GM19328 (cell line): ENCODE data around the gene HPDL.

Experiments
- ATAC-seq: cut with Tn5 transposase; IDR thresholded peaks from one replicate; pipeline ENCODE4 v1.9.1; 2021; ENCODE audit warnings: mild to moderate bottlenecking, moderate library complexity; ENCODE audit not compliant: unreplicated experiment

Gene HPDL

DNA sequence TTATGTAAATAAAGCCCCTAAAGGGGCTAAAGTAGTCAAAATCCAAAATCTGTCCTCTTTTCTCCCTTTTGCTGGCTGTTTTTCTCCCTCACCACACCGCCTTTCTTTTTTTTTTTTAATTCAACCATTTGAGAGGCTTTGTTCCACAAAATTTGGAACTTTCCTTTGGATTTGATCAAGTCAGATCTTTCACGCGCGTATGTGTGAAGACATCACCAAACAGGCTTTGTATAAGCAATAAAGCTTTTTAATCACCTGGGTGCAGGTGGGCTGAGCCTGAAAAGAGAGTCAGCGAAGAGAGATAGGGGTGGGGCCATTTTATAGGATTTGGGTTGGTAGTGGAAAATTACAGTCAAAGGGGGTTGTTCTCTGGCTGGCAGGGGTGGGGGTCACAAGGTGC is 5.3 kb upstream of the HPDL start:
- ATAC-seq: no peak

DNA sequence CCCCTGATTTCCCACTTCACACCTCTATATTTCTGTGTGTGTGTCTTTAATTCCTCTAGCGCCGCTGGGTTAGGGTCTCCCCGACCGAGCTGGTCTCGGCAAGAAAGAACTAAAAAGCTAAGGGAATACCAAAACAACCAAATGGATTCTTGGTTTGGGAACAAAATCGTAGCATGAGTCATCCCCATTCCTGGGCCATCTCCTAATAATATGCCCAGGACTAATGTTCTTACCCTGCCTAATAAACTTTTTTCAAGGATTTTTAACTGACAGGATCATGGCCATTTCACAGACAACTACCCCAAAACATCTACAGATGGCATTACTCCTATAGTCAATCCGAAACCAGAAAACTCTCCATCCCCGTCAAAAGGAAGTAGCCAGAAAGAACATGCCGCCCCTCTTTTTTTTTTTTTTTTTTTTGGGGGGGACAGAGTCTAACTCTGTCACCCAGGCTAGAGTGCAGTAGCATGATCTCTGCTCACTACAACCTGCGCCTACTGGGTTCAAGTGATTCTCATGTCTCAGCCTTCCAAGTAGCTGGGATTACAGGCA is 4.1 kb upstream of the HPDL start:
- ATAC-seq: no peak

DNA sequence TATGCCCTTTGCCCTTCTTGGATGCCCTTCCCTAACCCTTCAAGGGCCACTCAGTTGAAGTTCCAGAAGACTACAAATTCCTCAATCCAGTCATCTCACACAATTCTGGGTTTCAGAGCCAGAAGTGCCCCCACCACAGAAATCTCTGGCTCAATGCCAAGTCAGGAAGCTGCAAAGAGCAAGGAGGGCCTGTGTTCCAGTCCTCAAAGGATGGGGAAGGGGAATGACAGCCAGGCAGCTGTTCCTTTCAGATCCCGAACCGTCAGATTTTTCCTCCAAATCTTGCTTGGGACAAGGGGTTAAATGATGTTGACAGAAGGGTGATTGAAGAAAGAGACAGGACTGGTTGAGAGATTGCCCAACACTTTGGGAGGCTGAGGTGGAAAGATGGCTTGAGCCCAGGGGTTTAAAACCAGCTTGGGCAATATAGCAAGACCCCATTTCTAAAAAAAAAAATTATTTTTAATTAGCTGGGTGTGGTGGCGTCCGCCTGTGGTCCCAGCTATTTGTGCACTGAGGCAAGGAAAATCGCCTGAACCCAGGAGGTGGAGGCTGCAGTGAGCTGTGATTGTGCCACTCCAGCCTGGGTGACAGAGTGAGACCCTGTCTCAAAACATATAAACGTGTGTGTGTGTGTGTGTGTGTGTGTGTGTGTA is 716 bp upstream of the HPDL start:
- no peak for ATAC-seq

DNA sequence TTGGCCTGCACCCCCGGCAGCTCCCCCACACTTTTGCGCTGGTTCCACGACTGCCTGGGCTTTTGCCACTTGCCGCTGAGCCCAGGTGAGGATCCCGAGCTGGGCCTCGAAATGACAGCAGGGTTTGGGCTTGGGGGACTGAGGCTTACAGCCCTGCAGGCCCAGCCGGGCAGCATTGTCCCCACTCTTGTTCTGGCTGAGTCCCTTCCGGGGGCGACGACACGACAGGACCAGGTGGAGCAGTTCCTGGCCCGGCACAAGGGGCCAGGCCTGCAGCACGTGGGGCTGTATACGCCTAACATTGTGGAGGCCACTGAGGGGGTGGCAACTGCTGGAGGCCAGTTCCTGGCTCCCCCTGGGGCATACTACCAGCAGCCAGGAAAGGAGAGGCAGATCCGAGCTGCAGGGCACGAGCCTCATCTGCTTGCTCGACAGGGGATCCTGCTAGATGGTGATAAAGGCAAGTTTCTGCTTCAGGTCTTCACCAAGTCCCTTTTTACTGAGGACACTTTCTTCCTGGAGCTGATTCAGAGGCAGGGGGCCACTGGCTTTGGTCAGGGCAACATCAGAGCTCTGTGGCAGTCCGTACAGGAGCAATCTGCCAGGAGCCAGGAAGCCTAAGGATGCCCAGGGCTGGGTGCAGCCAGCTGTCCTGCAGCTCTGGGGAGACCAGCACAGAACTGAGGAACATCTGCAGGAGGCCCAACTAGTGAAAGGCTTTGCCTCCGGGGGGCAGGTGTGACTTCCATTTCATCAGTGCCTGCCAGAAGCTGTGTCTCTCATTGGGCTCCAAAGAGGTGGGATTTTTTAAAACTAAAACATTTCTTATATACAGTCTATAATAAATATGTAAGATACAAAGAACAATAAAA is 1.2 kb downstream of the HPDL start:
- ATAC-seq: no peak

DNA sequence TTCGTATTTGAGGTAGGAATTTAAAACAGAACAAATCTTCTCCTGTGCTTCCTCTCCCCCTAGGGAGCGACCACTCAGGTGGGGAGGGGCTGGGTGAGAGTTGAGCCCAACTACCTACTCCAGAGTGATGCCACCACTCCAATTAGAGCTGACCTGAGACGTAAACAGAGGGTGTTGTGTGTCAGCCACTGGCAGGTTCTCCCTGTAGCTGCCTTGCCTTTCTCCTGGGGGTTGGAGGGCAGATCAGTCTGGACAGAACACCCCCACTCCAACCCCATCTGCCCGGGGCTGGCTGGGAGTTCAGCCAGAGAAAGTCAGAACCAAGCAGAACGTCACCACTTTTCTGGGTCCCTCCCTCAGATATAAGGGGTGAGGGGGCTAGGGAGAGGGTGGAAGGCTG is 2.0 kb downstream of the HPDL start:
- ATAC-seq: no peak

DNA sequence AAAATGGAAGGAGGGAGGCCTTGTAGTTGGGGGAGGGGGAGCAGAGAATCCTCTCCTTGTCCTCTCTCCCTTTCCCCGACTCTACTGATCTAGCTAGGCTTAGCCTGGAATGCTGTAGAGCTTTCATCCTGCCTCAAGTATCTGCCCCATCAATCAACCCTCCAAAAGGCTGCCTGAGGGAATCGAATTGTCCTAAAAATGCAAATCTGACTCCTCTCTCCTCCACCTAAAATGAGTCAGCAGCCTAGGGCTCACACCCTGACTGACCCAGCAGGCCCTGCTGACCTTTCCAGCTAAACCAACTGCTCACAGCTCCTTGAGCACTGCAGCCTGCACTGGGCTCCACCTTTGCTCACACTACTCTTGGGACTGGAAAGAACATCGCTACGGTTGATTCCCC is 2.8 kb downstream of the HPDL start:
- ATAC-seq: no peak

DNA sequence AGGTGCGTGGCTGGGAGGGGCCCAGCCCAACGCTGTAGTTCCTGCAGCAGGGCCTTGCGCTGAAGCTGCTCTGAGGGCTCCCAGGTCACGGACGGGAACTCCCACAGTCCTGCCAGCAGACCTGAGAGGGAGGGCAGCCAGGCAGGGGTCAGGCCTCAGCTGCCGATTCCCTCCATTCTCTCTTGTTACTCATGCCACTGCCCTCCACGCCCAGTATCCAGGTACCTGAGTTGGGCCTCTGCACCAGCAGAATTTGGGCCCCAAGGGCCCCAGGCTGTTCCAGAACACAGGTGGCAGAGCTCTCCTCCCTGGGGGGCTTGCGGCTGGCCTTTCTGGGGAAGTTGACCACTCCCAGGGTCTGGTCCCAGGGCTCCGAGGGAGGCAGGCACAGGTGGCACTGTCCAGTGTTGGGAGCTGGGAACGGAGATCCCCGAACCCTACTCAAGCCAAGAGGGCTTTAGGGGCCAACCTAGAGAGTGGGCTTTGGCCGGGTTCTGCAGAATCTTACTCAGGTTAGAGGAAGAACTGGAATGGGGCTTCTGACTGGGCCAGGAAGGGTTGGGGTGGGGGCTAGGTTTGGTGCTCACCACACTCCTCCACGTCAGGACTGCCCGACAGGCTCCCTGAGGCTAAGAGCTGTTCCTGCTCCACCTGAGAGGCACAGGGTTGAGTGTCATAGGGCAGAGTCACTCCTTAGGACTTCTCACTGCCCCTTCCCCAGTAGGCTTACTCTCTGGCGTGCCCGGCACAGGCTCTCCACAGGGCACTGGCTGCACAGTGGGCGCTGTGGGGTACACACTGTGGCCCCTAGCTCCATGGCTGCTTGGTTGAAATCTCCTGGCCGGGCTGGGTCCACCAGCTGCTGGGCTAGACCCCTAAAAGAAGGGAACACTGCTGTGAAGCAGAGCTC is 5.0 kb downstream of the HPDL start:
- ATAC-seq: no peak

DNA sequence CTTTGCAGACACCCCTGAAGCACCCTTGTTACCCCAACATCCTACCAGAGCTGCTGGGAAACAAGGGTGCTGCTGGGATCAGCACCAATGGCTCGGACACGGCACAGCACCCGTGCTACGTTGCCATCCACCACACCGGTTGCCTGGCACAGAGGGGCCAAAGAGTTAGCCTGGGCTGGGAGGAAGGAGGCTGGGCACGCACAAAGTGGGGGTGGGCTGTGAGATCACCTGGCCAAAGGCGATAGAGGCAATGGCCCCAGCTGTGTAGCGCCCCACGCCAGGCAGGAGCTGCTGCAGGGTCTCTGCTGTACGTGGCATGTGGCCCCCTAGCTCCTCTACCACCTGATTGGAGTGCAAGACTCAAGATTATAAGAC is 5.6 kb downstream of the HPDL start:
- ATAC-seq: no peak

DNA sequence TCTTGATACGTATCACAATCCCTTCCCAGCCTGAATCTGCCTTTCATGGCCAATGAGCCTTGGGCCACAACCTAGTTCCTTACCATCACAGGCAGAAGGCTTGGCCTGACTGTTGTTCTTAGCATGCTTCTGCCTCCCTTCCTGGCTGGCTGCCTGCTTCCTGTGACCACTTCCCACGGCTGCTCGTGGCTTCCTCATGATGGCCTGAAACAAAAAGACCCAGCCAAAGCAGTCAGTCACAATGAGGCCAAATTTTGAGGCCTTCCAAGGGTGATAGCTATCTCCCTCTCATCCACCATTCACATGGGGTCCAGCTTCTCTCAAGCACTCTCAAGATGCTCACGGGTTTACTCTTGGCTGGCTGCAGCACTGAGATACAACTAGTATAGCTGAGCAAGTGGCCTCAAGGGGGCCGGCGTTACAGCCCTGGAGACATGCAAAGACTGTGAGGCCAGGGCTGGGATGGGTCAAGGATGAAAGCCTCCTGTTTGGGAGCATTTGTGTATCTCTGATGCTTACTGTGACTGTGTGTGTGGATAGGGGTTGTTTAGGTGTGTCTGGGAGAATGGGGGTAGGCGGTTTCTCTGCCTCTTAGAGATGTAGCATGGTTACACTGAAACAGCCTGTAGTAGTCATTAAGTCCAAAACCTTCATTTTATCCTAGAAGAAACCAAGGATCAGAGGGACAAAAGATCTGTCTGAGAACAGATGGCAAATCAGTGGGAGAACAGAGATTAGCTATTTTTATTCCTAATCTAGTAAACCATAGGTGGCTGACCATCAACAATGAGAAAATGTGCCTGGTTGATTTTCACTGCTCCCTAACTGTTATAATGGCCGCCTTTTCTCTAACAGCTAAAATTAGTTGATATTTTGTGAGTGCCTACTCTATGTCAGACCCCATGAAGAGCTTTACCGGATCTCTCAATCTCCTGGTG is 7.9 kb downstream of the HPDL start:
- no peak for ATAC-seq

DNA sequence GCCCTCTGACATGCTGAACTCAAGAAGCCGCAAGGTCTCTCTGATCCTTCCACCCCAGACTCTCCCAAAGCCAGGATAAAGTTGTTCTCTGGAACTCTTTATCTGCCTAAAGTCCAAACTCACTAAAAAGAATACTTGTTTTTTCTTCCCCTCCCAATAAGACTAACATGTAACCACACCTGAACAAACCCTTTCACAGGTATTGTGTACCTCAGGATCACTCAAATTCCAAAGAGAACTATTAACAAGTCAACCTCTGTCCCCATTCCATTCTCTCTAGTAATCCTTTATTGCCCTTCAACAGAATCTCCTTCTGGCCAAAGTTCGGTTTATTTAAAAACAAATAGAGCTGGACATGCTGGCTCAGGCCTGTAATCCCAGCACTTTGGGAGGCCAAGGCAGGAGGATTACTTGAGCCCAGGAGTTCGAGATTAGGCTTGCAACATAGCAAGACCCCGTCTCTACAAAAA is 9.2 kb downstream of the HPDL start:
- no peak for ATAC-seq

DNA sequence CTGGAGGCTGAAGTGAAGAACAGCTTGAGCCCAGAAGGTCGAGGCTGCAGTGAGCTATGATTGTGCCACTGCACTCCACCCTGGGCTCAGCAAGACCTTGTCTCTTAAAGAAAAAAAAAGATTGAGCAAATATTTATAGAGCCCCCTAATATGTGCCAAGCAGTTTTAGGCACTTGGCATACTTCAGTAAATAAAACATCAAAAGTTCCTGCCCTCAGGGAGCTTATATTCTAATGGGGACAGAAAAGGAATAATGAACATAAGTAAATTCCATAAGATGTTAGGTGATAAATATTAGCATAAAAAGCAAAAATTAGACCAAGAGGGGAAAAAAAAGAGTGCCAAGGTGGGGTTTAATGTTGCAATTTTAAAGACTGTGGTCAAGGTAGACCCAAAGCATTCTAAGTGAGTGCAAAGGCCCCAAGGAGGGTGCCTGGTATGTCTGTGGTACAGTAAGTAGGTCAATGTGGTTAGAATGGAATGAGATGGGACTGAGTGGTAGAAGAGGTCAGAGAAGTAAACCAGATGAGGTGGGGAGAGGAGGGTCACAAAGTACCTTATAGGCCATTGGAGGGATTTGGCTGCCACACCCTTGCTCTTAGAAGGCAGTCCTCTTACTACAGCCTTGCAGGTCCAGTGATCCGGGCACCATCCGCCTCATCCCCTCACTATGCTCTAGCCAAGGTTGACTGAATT is 11.1 kb downstream of the HPDL start:
- no peak for ATAC-seq

DNA sequence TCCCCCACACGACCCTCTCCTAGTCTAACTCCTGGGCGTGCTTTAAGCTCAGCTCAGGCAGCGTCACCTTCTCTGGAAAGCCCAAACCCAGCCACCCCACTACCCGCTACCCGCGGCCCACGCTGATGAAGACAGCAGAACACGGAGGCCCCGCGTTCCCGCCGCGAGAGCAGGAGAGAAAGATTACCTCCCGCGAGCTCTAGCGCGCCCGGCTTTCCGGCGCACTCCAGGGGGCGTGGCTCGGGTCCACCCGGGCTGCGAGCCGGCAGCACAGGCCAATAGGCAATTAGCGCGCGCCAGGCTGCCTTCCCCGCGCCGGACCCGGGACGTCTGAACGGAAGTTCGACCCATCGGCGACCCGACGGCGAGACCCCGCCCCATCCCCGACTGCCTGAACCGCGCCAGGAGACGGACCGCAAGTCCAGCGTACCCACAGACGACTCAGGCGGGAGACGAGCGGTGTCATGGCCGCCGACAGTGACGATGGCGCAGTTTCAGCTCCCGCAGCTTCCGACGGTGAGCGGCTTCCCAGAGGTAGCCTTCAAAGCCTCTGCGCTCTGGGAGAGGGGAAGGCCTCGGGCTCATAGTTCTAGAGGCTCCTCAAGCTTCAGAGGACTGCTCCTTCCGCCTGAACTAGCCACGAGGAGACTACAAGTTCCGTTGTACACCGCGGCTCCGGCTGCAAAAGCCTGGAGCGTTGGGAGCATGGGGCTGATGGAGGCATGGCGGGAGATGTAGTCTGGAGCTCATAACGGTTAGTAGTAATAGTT is 13.3 kb downstream of the HPDL start, which contains the start of the genes MUTYH and TOE1:
Gene MUTYH (minus strand): TSS at position 652 of the 770 bp plus-strand sequence. CDS start 5,935 bp downstream, outside the sequence.
Gene TOE1 (plus strand): TSS at position 382 of the 770 bp plus-strand sequence. CDS start 83 bp downstream, at position 465.
- peak; percentile 76 for ATAC-seq

DNA sequence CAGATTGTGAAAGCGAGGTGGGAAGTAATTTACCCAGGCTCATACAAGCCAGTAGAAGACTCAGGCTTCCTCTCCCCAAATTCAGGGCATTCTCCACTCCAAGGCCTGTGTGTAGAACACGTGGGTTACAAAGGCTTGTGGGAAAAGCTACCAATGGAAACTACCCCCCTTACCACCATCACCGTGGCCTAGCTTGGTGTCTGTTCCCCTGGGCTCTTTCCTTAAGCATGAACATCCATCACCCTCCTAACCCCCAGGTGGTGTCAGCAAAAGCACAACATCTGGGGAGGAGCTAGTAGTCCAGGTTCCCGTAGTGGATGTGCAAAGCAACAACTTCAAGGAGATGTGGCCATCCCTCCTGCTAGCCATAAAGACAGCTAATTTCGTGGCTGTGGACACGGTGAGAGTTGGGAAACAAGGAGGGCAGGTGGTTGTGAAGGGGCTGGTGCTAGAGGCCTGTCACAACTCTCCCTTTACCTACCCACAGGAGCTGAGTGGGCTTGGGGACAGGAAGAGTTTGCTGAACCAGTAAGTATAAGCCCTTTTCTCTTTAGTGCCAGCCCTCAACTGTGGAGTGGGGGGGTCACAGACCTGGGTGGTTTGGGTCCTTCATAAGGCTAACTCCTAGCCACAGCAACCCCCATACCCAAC is 14.2 kb downstream of the HPDL start:
- ATAC-seq: no peak

DNA sequence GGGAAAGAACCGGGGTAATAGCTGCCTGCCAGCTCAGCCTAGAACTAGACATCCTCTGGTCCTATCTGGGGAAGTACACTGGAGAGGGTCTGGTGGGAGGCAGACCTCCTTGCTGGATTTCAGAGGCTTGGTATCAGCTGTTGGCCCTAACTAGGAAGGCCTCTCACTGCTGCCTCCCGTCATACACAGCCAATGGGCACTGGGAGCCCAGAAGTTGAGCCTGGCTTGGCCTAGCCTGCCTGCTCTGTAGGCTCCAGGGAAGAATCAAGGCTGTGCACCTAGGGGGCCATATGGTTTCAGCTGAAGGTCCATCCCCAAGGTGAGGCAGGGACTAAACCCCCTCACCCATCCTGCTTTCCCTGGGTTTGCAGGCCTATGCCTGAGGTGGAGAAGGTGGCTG is 17.8 kb downstream of the HPDL start:
- no peak for ATAC-seq

DNA sequence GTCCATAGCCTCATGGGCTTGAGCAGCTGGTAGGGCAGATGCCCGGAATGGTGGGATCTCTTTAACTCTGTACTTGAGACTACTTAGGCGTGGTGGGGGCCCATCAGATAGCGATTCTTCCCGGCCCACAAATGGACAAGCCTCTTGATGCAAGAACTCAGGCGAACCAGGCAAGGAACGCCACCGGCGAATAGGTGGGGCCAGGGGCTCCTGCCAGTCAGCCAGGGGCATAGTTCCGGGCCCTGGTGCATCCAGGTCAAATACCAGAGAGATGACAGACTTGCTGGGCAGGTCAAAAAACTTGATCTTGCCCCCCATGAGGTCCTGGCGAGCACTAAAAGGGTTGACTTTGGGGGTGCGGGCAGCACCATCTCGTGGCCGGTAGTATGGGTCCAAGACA is 18.3 kb downstream of the HPDL start:
- ATAC-seq: no peak

DNA sequence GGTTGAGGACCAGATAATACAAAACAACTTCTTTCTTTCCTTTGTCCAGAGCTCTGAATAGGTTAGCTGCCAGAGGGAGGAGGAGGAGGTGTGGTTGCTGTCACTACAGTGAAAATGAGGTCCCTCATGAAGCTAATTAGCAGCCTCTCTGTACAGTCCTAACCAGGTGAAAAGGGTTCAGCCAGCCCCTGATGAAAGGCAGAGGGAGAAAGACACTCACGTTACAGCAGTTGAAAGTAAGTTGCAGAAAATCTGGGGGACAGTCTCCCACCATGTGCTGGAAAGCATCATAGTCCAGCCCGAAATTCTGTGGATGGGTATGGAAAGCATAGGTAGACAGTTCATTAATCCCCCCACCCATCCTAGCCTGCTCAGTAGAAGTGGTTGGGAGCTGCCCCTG is 19.8 kb downstream of the HPDL start:
- ATAC-seq: no peak

DNA sequence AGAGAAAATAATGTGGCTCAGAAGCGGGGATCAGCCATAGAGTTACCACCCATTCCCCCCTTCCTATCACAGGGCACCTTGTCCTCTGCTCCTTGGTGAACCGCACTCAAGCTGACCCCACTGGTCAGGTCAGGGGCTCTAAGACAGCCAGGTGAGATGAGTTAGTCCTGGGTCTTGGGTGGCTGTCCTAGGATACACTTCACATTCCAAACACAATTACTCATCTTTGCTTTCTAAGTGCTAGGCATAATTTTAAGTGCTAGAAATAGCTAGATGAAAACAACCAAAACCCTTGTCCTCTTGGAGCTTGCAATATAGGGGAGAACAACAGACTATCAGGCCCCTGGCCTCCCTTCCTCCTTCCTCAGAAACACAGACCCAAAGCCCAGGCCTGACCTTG is 21.3 kb downstream of the HPDL start:
- ATAC-seq: no peak

DNA sequence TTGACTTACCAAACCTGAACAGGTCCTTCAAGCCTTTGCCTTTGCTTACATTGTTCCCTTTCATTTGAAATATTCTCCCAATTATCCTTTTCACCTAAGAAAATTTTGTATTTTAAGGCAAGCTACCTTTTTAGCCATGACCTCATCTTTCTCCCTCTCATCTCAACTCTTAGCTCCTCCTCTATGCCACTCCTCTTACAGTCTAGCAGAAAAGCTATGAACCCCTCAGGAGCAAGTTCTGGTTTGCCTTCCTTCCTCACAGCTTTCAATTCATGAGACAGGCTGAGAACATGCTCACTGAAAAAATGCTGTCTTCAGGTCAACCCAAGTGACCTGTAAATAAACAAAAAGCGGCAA is 21.9 kb downstream of the HPDL start:
- no peak for ATAC-seq
